Epithelial cell of esophagus (primary cell): ENCODE measurements around the gene CPNE5.
A peak's percentile ranks its signal among the peaks of the same experiment; 100 is the strongest.

Experiments used
- DNase-seq: peaks from one replicate; pipeline ENCODE4 v3.0.0; 2010; ENCODE audit warnings: low read depth
- H3K4me3 ChIP-seq: 2 replicates; pipeline ENCODE4 v1.5.1; 2011; ENCODE audit warnings: mild to moderate bottlenecking, low read length, control low read depth
- CTCF ChIP-seq: IDR thresholded peaks from 2 replicates; pipeline ENCODE4 v1.5.1; 2011; ENCODE audit warnings: low read depth, mild to moderate bottlenecking, low read length, control low read depth, inconsistent platforms; ENCODE audit not compliant: insufficient read depth; ENCODE audit errors: missing control alignments

Gene CPNE5

GRCh38 chr6:36848658-36849441 lies 9.6 kb upstream of the CPNE5 start:
- no peak for TF ChIP-seq CTCF
- no peak overlapping the region for H3K4me3 ChIP-seq
- peak; percentile 61 for DNase-seq

GRCh38 chr6:36847991-36848390 lies 8.7 kb upstream of the CPNE5 start:
- DNase-seq: no peak
- H3K4me3 ChIP-seq: no peak overlapping the region
- TF ChIP-seq CTCF: no peak

- no peak for TF ChIP-seq CTCF
- DNase-seq: no peak
Measured at GRCh38 chr6:36847152-36847551, 7.9 kb upstream of the CPNE5 start.

GRCh38 chr6:36845233-36845632 lies 6.0 kb upstream of the CPNE5 start:
- H3K4me3 ChIP-seq: no peak overlapping the region
- TF ChIP-seq CTCF: no peak
- DNase-seq: no peak

More at GRCh38 chr6:36847152-36847551, 7.9 kb upstream of the CPNE5 start:
- no peak overlapping the region for H3K4me3 ChIP-seq

- no peak for TF ChIP-seq CTCF
- no peak overlapping the region for H3K4me3 ChIP-seq
- DNase-seq: no peak
Measured at GRCh38 chr6:36844232-36845170, 5.3 kb upstream of the CPNE5 start.

GRCh38 chr6:36843170-36843569 lies 3.9 kb upstream of the CPNE5 start:
- TF ChIP-seq CTCF: no peak
- no peak overlapping the region for H3K4me3 ChIP-seq
- DNase-seq: no peak
